Sciatic nerve (tissue), 2 donors: ENCODE data around the gene MPRIP. TPM values are rescaled to one million over a fixed set of nuclear protein-coding genes. Genes with fewer than 3 reads are reported as not detected.

Experiments used
- ATAC-seq: fragments of 200-7000 bp; cut with Tn5 transposase; one replicate; pipeline ENCODE4 v1.9.1; 2020; ENCODE audit warnings: mild to moderate bottlenecking, moderate library complexity
- DNase-seq: peaks from one replicate; pipeline ENCODE4 v3.0.0-alpha.2; 2020; ENCODE audit warnings: low spot score
- intact Hi-C: fragments of 100-400 bp; cut with DNase I; formaldehyde crosslinking; loops from one replicate; pipeline ENCODE4 v1.14.2; 2022
- total RNA-seq: library from RNA; stranded (reverse); fragmentation: NEBNext Ultra II Directional; extraction: Animal tissue kit (Norgen Biotek cat#: 25700); gene quantifications from one replicate; pipeline ENCODE4 v1.2.1, GENCODE V29; 2021
- donor health status: DM: no; HTN: no; CAD: no.
- donor health status: DM: no; HTN: no; CAD: no.

MPRIP gene
- total RNA-seq, 1 donor from 2014 or later, result 500 TPM

- intact Hi-C loops, result no loop called here
- no peak for ATAC-seq
- DNase-seq, result no peak
Measured at GRCh38 chr17:17227608-17228520, 185.6 kb downstream of the MPRIP start.

GRCh38 chr17:17228521-17229279 is 186.4 kb downstream of the MPRIP start:
- peak; percentile 31 for ATAC-seq
- DNase-seq, result no peak
- intact Hi-C loops, result no loop called here

- ATAC-seq (no peak), DNase-seq (no peak)
- intact Hi-C loops, result no loop called here
Measured at GRCh38 chr17:17229416-17230384, 187.4 kb downstream of the MPRIP start.

DNA sequence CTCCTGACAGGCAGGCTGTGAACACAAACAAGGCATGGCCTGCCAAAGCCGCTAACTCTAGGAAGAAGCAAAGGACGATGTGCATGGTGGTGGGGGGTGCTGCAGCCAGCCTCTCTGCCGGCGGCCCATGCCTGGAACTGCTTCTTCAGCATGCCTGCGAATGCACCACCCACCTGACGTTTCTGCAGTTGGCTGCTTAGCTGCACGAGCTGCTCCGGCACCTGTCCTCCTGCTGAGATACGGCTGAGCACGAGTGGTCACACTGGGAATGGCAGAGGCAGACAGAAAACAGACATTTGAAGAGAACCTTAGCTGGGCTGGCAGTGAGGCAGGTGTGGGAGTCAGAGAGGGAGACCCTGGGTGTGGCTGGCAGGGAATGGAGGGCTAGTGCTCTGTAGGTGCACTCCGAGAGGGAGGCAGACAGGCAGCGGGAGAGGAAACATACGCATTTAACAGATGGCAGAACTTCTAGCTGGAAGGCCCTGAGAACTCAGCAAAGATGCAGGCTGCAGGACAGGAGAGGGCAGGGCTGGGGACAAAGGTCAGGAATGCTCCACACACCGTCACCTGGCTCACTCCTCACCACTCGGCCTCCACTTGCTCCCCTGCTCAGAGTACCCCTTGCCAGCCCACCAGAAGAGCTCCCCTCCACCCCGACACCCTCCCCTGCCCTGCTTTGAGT is 189.5 kb downstream of the MPRIP start:
- no peak for ATAC-seq
- intact Hi-C loops, result no loop called here
- DNase-seq, result no peak

DNA sequence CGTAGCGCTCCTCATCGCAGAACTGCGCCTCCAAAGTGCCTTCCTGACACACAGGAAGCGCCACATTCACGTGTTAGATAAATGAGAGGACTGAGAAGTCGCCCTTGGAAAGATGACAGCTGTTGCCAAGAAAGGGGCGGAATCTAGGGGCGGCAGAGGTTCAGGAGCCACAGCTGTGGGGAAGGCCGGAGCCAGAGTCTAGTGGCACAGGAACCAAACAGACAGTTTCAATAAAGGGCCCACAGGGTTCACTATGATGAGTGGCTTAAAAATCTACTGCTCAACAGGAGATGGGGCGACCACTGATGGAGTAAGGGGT is 190.0 kb downstream of the MPRIP start:
- DNase-seq, result no peak
- ATAC-seq, result no peak

GRCh38 chr17:17235212-17236174 is 193.2 kb downstream of the MPRIP start:
- DNase-seq (no peak), ATAC-seq (no peak)
- intact Hi-C loops, result no loop called here

More for the DNA sequence above, 190.0 kb downstream of the MPRIP start:
- intact Hi-C loops, result no loop called here

DNA sequence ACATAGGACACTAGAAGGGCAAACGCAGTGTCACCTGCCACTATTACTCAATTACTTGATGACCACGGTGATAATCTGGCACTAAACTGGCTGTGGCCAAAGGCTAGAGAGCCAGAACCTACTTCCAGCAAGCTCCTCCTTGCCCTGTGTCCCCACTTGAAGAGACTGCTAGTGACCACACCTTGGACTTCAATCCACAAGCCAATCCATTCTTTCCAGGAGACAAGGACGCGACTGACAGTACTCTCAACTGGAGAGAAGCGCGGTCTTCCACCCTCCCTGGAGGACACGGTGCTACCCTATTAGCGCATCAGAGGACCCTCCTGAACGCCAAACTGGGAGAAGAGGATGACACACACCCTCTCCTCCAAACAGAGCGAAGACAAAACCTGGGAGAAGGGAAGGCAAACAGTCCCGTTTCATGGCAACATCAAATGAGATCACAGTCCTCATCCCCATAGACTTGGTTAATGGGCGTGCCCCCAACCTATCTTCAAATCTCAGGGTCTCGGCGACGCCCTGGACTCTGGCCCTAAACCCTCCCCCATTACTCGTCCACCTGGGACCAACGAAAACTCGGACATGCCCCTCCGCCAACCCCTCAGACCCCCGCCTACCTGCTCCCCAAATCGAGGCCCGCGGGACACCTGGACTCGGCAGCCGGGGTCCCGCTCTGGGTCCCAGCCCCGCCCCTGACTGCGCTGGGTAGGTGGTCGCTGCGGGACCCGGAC is 194.2 kb downstream of the MPRIP start:
- DNase-seq (no peak), ATAC-seq (peak; percentile 25)
- intact Hi-C loops, result no loop called here

- ATAC-seq (peak; percentile 97), DNase-seq (peak; percentile 96)
- intact Hi-C loops, result no loop called here
Measured at GRCh38 chr17:17237026-17237799, 195.0 kb downstream of the MPRIP start, which contains the start of gene FLCN. Gene FLCN (minus strand): TSS chr17:17237168. CDS start chr17:17228137, 9,031 bp downstream.

- no peak for DNase-seq
- ATAC-seq, result no peak
- intact Hi-C loops, result no loop called here
Measured at GRCh38 chr17:17239832-17240231, 197.6 kb downstream of the MPRIP start.

- DNase-seq (no peak), ATAC-seq (no peak)
- intact Hi-C loops, result no loop called here
Measured at GRCh38 chr17:17241656-17242055, 199.4 kb downstream of the MPRIP start.

DNA sequence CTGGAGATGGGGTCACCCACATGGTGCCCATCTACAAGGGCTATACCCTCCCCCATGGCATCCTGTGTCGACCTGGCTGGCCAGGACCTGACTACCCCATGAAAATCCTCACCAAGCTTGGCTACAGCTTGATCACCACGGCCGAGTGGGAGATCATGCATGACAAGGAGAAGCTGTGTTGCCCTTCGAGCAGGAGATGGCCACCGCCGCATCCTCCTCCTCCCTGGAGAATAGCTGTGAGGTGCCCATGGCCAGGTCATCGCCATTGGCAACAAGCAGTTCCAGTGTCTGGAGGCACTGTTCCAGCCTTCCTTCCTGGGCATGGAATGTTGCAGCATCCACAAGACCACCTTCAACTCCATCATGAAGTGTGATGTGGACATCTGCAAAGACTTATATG is 200.0 kb downstream of the MPRIP start:
- no peak for ATAC-seq
- intact Hi-C loops, result no loop called here
- DNase-seq, result no peak

Other genes starting within 250 kb of the MPRIP start
- gene TNFRSF13B, start 70.3 kb upstream of the MPRIP start, total RNA-seq, result not detected
- 7.6 TPM for gene PLD6, start 163.9 kb downstream of the MPRIP start, total RNA-seq
- gene FLCN, start 194.7 kb downstream of the MPRIP start, total RNA-seq, result 59.1 TPM
- gene COPS3, start 238.8 kb downstream of the MPRIP start, total RNA-seq, result 46.8 TPM